ENCODE data around the gene MLXIP.

MLXIP gene

DNA sequence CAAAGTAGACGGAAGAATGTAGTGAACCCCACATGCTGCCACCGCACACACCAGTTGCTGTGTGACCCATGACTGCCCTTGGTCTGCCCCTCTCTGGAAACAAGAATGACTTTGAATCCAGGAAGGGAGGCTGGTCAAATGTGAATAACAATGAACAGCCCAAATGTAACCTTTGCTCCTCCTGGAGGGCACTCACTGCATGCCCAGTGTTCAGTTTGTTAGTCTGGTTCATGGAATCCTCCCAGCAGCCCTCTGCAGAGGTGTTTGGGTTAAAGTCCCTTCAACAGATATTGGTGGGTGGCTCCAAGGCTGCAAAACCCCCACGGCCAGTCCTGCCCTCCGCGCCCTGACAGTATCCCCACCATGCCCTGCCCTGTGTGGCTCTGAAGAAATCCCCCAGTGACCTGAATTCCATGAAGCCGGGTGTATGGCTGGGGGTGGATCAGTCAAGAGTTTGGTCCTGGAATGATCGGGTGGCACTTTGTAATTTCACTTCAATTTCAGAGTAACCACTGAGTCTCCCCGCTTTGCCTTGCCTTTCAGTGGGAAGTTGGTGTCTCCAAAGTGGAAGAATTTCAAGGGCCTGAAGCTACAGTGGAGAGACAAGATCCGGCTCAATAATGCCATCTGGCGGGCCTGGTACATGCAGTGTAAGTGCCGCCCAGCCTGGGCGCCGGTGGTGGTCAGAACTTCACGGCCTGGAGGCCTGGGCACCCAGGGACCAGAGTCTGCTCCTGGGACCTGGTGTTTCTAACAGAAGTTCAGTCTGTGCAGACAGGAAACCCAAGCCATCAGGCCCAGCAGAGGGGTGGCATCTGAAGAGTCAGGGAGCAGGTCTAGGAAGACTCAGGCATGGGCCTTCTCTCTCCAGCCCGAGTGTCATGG, 48.4 kb downstream of the MLXIP start:
- no peak for DNase-seq

DNA sequence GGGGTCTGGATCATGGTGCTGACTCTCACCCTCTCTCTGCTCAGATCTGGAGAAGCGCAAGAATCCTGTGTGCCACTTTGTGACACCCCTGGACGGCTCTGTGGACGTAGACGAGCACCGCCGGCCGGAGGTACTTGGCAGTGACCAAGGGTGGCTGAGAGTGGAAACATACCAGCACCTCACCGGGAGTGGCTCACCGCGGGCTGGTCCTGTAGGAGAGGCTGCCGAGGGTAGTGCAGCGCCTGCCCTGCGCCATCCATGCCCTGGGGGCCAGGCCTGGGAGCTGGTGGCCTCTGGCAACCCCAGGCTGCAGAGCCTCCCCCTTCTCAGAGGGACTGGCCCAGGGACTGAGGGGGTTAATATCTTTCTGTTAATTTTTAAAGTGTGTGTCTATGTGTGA, 49.3 kb downstream of the MLXIP start:
- no peak for DNase-seq

GRCh38 chr12:122128481-122128880, 49.9 kb downstream of the MLXIP start:
- DNase-seq, result no peak

DNA sequence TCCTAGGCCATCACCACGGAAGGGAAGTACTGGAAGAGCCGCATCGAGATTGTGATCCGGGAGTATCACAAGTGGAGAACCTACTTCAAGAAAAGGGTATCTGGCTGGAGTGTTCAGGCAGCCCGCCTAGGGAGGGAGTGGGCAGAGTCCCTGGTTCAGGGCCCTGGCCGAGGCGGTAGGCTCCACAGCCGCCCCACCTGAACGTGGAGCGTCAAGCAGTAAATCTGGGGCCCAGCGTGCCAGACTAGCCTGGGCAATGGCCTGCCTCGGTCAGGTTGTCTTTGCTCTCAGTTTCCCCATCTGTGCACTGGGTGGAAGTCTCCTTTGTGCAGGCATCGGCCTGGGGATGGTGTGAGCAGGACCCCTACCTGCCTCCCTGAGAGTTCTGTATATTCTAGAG, 50.6 kb downstream of the MLXIP start:
- DNase-seq, result no peak

GRCh38 chr12:122130150-122130549, 51.6 kb downstream of the MLXIP start:
- no peak for DNase-seq

- DNase-seq, result no peak
Measured at GRCh38 chr12:122133192-122133950, 54.8 kb downstream of the MLXIP start.

DNA sequence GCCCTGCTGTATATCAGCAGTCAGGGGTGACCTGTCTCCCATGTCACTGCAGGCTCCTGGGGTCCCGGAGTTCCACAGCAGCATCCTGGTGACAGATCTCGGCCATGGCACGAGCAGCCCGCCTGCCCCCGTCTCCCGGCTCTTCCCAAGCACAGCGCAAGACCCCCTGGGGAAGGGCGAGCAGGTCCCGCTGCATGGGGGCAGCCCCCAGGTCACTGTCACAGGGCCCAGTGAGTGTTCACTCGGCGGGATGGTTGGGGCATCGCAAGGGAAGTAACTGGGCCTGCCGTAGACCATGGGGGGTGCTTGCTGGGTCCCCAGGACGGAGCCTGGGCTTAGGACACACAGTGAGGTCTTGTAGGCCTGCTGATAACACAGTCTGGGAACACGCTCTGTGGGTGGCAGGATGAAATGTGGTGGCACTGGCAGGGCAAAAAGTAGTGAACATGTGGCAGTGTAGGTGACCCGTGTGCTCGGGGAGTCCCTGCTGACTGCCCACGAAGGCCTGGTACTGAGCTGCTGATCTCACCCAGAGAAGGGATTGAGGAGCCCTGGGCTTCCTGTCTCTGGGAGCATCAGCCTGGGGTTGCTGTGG, 57.0 kb downstream of the MLXIP start:
- DNase-seq, result no peak

- DNase-seq, result no peak
Measured at GRCh38 chr12:122137229-122137628, 58.7 kb downstream of the MLXIP start.

DNA sequence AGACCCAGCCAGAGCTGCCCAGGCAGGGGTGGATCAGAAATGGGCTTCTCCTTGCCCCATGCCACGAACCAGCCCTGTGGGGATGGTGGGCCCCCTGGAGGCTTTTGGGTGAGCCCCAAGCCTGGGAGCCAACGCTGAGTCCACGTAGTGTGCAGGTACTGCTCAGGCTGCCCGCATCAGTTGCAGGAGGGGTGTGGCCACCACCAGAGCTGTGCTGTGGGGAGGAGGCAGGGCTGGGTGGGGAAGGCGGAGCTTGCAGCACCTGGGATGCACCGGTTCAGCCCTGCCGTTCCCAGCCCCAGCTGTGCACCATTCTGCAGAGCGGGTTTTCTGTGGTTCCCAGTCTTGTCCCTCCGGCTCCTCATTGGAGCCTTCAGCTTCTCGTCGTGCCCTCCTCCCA, 59.1 kb downstream of the MLXIP start:
- DNase-seq, result no peak

DNA sequence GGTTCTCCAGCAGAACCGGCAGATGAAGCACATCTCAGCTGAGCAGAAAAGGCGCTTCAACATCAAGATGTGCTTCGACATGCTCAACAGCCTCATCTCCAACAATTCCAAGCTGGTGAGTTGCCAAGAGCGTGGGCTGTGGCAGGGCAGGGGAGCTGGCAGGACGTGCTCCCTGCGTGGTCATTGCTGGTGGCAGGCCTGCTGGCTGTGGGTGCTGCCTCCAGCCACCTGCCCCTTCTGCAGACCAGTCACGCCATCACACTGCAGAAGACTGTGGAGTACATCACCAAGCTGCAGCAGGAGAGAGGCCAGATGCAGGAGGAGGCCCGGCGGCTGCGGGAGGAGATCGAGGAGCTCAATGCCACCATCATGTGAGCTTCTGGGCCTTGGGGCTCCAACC, 59.6 kb downstream of the MLXIP start:
- no peak for DNase-seq

GRCh38 chr12:122138616-122139015, 60.1 kb downstream of the MLXIP start:
- DNase-seq, result no peak

DNA sequence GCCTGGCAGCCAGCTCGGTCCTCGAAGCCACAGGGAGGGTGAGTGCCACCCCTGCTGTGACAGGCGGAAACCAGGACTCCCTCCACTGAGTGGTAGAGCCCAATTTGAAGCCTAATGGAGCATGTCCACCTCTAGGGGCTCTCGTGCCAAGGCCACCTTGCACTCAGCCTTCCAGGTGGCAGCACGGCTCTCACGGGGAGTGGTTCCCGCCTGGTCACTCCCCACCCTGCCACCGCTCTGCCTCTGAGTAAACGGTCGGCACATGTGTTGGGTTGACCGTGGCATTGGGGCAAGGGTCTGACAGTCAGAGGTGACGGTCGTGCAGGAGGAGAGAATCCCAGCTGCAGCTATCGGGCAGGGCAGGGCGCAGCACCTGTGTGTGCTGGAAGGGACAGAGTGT, 60.7 kb downstream of the MLXIP start:
- DNase-seq, result no peak

DNA sequence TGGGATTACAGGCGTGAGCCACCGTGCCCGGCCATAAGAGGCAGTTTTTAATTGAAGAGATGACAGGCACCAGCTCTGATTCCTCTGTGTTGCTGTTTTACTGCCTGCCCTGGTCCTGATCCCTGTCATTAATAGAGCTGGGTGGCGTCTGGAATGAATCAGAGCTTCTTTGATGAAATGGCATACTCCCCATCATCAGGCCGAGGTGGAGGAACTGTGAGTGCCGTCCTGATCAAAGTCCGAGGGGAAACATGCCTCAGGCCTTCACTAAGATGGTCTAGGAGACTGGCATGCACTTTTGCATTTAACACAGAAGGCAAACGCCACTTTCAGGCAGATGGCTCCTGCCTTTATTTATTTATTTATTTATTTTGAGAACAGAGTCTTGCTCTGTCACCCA, 61.4 kb downstream of the MLXIP start:
- DNase-seq, result no peak

DNA sequence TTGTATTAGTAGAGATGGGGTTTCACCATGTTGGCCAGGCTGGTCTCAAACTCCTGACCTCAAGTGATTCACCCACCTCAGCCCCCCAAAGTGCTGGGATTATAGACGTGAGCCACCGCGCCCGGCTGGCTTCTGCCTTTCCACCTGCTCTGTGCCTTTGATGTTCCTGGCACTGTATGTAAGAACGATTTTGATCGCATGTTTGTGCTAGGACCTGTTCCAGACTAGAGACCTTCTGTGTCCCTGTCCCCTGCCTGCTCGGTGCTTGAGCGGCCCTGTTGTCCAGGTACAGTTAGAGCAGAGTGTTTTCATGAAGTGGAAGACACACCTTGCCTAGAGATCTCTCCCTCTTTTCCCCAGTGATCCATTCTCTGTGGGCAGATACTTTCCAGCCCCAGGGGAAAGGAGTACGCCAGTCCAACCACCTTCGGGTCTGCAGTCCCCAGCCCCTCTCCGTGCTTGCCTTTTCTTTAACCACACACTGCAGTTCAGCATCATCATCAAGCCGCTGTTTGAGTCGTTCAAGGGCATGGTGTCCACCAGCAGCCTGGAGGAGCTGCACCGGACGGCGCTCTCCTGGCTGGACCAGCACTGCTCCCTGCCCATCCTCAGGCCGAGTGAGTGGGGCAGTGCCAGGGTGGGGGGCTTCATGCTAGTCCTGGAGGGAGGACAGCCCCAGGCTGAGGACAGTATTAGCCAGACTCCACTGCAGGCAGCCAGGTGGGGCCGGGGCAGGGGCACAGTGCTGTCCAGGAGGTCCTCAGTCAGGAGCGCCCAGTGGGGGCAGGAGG, 62.1 kb downstream of the MLXIP start:
- no peak for DNase-seq

DNA sequence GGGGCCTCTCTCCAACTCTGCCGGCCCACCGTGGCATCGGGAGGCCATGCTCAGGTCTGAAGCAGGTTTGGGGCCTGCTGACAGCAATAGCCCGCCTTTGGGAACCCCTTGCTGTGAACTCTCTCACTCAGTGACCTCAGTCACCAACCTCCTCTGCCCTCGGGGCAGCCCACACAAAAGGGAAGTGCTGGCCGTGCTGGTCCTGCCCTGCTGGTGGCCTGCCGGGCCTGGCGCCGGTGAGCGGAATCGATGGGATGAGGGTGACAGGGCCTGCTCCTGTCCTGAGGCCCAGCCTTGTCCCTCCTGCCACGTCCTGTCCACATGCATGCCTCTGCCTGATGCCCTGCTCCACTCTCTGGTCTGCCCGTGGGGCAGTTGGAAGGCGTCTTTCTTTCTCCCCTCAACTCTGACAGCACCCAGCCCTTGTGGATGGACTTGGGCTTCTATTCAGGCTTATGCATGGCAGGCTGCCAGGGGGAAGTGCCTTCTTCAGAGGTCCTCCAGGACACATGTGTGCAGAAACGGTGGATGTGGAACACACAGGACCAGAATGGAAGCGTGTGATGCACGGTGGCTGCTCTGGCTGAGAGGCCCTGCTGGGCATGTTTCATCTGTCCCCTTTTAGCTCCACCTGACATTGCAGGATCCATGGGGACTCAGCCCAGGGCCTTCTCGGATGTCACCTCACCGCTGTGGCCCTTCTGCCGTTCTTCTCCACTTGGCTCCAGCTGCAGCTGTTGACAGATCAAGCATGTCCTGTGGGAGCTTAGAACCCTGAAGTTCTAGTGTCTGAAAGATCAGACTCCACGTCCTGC, 63.6 kb downstream of the MLXIP start:
- DNase-seq, result no peak

- no peak for DNase-seq
Measured at GRCh38 chr12:122142857-122143256, 64.3 kb downstream of the MLXIP start.

DNA sequence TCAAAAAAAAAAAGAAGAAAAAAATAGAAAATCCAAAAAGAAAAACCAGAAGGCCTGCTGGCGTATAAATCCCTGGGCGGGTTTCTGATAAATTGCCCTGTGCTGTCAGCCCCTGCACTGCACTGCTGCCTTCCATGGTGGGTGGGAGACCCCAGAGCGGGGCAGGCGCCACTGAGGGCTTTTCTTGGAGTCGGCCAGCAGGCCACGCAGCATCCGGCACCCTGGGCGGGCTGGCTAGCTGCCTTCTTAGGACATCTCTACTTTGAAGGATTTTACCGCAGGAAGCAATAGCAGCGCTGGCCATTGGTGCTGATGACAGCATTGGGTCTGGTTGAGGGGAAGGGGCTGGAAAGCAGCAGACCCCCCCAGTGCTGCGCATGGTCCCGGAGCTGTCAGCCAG, 66.3 kb downstream of the MLXIP start:
- no peak for DNase-seq

GRCh38 chr12:122145505-122146330, 67.2 kb downstream of the MLXIP start:
- DNase-seq, result no peak

GRCh38 chr12:122147514-122148290, 69.1 kb downstream of the MLXIP start:
- no peak for DNase-seq

DNA sequence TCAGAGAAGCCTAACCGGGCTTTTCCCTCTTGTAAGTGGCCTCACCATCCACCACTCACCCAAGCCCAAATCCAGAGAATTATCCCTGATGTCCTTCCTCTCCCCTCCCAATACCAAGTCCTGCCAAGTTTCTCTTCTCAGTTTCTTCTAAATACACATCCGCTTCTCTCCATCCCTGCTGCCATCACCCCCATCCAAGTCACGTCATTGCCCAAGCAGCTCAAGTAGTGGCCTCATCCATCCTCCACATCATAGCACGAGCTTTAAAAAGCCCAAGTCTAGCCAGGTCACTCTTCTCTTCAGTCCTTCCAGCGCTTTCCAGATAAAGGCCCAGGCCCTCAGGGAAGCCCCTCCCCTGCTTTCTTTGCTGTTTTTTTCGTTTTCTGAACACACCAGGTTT, 70.1 kb downstream of the MLXIP start:
- no peak for DNase-seq
